ENCODE data around the gene MCC.

DNA sequence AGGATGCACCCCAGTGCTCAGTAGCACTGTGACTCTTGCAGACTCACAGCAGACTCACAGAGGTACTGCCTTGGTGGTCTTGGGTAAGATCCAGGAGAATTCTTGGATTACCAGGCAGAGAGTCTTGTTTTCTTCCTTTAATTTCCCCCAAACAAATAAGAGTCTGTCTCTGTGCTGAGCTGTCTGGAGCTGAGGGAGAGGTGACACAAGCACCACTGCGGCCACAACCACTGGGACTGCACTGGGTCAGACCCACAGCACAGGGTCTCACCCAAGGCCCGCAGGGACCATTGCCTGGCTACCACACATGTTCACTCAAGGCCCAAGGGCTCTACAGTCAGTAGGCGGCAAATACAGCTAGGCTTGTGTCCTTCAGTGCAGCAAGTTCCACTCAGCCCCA is 13.8 kb upstream of the MCC start:
- TF ChIP-seq, protein P1, sequence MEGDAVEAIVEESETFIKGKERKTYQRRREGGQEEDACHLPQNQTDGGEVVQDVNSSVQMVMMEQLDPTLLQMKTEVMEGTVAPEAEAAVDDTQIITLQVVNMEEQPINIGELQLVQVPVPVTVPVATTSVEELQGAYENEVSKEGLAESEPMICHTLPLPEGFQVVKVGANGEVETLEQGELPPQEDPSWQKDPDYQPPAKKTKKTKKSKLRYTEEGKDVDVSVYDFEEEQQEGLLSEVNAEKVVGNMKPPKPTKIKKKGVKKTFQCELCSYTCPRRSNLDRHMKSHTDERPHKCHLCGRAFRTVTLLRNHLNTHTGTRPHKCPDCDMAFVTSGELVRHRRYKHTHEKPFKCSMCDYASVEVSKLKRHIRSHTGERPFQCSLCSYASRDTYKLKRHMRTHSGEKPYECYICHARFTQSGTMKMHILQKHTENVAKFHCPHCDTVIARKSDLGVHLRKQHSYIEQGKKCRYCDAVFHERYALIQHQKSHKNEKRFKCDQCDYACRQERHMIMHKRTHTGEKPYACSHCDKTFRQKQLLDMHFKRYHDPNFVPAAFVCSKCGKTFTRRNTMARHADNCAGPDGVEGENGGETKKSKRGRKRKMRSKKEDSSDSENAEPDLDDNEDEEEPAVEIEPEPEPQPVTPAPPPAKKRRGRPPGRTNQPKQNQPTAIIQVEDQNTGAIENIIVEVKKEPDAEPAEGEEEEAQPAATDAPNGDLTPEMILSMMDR (IDR thresholded peaks at IDR 0.05), result no peak
- no peak for TF ChIP-seq POLR2A (IDR thresholded peaks at IDR 0.05)
